H1 (cell line): Measurements from ENCODE around the gene RHEB.

ENCODE experiments used
- JUN ChIP-seq: IDR thresholded peaks from 2 replicates; pipeline ENCODE4 v1.6.1; 2011; ENCODE audit warnings: low read depth, mild to moderate bottlenecking, improper control_type of control experiment, low read length
- TF ChIP-seq, protein P1 (sequence below), 3 experiments: IDR thresholded peaks; 1 replicate in 2 of 3; 2 replicates in 1 of 3; pipeline versions ENCODE4 v1.5.1 to v1.6.1; 2011; ENCODE audit warnings: low read length in 3 of 3, mild to moderate bottlenecking in 3 of 3, inconsistent platforms in 2 of 3, low read depth in 1 of 3, moderate library complexity in 1 of 3; ENCODE audit not compliant: insufficient read depth in 1 of 3; ENCODE audit errors: control extremely low read depth in 1 of 3

DNA sequence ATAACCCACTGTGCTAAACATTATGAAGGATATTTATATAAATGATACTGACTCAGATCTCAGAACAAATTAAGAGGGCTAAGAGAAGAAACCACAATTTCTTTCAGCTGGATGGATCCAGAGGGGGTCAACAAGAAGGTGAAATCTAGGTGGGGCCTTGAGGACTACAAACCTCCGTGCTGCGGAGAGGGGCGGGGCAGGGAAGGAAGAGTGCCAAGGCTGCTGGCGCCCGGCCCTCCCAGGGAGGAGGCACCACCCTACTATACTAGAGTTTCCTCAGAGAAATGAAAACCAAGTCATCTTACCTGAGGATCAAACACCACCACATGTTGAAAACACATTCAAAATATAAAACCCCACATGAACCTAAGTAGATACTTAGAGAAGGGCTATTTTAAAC lies 50.4 kb downstream of the RHEB start:
- no peak for TF ChIP-seq JUN
- TF ChIP-seq, protein P1, sequence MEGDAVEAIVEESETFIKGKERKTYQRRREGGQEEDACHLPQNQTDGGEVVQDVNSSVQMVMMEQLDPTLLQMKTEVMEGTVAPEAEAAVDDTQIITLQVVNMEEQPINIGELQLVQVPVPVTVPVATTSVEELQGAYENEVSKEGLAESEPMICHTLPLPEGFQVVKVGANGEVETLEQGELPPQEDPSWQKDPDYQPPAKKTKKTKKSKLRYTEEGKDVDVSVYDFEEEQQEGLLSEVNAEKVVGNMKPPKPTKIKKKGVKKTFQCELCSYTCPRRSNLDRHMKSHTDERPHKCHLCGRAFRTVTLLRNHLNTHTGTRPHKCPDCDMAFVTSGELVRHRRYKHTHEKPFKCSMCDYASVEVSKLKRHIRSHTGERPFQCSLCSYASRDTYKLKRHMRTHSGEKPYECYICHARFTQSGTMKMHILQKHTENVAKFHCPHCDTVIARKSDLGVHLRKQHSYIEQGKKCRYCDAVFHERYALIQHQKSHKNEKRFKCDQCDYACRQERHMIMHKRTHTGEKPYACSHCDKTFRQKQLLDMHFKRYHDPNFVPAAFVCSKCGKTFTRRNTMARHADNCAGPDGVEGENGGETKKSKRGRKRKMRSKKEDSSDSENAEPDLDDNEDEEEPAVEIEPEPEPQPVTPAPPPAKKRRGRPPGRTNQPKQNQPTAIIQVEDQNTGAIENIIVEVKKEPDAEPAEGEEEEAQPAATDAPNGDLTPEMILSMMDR (IDR thresholded peaks at IDR 0.05; ENCODE audit: control extremely low read depth in 1 of 3, insufficient read depth in 1 of 3, low read depth in 1 of 3, low read length in 3 of 3), result no peak
